Measurements from ENCODE around the gene STXBP3. TPM values are rescaled to one million over a fixed set of nuclear protein-coding genes. Genes with fewer than 3 reads are reported as not detected.

The STXBP3 gene
- total RNA-seq, 4 donors from 2014 or later = 41.4 to 97.0 (median 79.1) TPM

GRCh38 chr1:108708691-108709660 is 37.5 kb upstream of the STXBP3 start:
- no peak for TF ChIP-seq CTCF (IDR thresholded peaks at IDR 0.05; ENCODE audit: low read depth)

GRCh38 chr1:108712606-108713150 is 33.8 kb upstream of the STXBP3 start, which contains the start of gene FNDC7:
TSS of gene FNDC7 (plus strand) at chr1:108712908. CDS start at chr1:108712934, 26 bp downstream.
- no peak for TF ChIP-seq CTCF (IDR thresholded peaks at IDR 0.05; ENCODE audit: low read depth)

GRCh38 chr1:108715932-108716331 is 30.5 kb upstream of the STXBP3 start:
- TF ChIP-seq CTCF (IDR thresholded peaks at IDR 0.05; ENCODE audit: low read depth) = no peak

- TF ChIP-seq CTCF (IDR thresholded peaks at IDR 0.05; ENCODE audit: low read depth) = no peak
Observed at GRCh38 chr1:108716437-108717230, 29.8 kb upstream of the STXBP3 start.

GRCh38 chr1:108717774-108718316 is 28.6 kb upstream of the STXBP3 start:
- TF ChIP-seq CTCF (IDR thresholded peaks at IDR 0.05; ENCODE audit: low read depth) = no peak

- no peak for TF ChIP-seq CTCF (IDR thresholded peaks at IDR 0.05; ENCODE audit: low read depth)
Observed at GRCh38 chr1:108718927-108719655, 27.4 kb upstream of the STXBP3 start.

Data from subcutaneous adipose tissue (tissue), 4 donors.